HG03378 (cell line): ENCODE data around the gene CYP27B1.

Experiments used
- ATAC-seq: cut with Tn5 transposase; IDR thresholded peaks from one replicate; pipeline ENCODE4 v1.9.1; 2021; ENCODE audit warnings: mild to moderate bottlenecking, moderate library complexity; ENCODE audit not compliant: unreplicated experiment

Gene CYP27B1

GRCh38 chr12:57736741-57737466 is 30.0 kb downstream of the CYP27B1 start:
- no peak for ATAC-seq

DNA sequence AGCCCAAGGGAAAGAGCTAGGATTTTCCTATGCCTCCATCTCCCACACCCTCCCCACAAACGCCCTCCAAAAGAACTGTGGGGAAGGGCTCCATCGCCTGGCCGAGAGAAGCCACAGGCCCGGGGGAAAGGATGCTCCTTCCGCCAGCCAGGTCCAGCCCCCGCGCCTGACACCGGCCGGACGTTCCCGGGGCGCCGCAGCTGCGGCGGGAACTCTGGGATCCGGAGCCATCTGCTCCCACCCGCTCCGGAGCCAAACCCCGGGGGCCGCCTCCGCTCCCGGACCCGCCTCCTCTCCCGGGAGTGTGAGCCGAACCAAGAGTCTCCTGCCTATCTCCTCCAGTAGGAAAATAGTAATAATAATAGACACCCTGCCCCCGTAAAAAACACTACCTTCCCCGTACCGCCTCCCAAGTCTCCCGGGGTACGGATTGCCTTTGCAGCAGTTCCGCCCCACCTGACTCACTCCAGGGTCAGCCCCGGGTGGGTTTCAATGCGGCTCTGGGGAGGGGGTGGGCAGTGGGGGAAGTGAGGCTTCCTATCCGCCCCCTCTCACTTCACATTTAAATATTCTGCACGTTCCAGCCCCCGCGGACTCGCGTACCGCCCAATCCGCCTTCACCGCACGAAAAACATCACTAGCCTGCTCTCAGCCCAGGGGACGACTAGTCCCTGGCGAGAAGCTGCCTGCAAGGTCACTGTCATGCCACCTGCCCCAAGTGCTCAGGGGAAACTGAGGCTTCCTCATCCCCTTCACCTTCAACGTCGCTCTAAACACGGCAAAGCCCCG is 30.7 kb downstream of the CYP27B1 start:
- no peak for ATAC-seq

- ATAC-seq = no peak
Observed at GRCh38 chr12:57735198-57735855, 31.6 kb downstream of the CYP27B1 start.

GRCh38 chr12:57734591-57734990 is 32.3 kb downstream of the CYP27B1 start:
- ATAC-seq = no peak

DNA sequence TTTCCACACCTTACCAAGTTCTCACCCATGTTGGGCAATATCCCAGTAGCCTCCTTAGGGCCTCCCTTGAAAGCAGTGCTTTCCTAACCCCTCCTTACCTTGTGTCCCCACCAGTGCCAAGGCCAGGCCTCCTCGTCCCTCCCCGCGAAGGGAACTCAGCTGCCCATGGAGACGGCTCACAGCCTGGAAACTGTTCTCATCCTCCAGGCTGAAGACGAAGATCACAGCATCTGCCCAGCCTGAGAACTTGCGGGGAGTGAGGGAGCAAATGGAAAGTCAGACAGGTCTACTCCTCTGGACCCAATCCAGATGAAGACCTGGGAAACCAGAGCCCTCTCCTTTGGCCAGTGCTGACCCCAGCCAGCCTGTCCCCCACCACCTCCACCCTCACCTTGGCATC is 33.0 kb downstream of the CYP27B1 start:
- no peak for ATAC-seq

DNA sequence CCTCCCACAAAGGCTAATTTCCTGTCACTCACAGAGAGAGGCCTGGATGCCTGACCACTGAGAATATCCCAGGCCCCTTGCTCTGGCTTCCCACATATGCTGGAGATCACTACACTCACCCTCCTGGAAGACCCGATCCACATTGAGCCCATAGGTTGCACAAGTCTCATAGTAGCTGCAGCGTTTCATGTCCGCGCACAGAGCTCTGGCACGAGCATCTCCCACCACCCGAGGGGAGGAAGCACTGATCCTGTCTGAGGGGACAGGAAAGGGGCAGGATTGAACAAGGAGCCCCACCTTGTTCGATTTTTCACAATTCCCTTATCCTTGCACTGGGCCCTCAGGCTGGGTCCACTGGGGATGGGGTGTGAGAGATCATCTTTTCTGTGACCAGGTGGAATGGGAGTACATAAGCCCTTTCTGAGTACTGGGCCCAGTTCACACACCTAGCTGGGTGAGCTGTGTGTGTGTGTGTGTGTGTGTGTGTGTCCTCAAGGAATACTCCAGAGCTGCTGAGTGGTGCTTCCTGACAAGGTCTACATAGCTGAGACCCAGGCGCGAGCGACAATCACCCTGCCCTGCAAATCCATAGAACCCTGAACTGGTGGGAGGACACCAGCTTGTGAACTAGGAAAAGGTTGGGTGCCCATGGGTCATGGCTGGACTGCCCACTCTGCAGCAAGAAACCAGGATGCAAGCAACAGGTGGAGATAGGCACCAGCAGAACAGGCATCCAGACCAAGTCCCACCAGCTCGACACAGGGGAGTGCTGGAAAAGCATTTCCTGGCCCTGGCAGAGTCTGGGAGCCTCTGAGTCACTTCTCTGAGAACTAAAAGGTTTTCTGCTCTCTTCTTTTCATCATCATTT is 33.9 kb downstream of the CYP27B1 start:
- no peak for ATAC-seq

DNA sequence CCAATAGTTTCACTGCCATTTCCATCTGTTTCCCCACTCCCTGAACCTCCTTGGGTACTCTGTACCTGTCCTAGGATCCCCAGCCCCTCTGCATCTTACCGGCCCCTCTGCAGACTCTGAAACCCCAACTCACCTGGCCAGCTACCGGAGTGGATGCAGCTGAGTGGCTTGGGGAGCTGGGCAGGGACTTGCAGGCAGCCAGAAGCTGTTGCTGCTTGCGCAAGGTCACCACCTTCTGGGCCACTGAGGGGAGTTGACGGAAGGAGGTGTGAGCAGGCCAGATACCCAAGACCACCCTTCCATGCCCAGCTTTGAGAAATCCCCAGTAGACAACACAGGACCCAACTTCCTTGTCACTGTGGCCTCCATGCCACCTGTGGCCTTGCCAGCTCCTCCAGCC is 34.6 kb downstream of the CYP27B1 start:
- no peak for ATAC-seq

- no peak for ATAC-seq
Observed at GRCh38 chr12:57731411-57732080, 35.3 kb downstream of the CYP27B1 start.

GRCh38 chr12:57730336-57731067 is 36.4 kb downstream of the CYP27B1 start:
- ATAC-seq = no peak

- no peak for ATAC-seq
Observed at GRCh38 chr12:57729321-57729844, 37.5 kb downstream of the CYP27B1 start.

DNA sequence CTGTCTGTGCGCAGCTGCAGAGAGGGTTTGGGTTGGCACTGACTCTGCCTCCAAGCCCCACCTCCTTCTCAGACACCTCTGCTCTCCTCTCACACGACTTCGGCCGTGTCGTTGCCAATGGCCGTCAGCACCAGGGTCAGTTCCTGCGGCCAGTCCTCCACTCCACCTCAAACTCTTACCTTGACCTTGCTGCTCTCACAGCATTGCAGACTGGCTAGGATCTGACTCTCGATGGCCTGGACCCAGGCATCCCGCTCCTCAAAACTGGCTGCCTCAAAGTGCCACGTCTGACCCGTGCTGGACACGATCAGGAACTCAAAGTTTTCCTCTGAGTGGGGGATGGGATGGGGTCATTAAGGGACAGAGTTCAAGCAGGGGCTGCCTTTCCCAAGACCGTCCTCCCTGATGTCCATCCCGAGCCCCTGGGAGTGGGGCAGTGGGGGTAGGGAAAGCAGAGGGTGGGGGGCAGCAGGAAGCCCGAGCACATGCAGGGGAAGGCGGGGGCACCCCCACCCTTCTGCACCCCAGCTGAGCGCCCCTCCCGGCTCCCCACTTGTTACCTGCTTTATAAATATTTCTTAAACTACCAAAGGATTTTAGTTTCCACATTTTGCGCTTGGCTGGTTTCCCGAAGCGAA is 39.0 kb downstream of the CYP27B1 start:
- ATAC-seq = no peak

DNA sequence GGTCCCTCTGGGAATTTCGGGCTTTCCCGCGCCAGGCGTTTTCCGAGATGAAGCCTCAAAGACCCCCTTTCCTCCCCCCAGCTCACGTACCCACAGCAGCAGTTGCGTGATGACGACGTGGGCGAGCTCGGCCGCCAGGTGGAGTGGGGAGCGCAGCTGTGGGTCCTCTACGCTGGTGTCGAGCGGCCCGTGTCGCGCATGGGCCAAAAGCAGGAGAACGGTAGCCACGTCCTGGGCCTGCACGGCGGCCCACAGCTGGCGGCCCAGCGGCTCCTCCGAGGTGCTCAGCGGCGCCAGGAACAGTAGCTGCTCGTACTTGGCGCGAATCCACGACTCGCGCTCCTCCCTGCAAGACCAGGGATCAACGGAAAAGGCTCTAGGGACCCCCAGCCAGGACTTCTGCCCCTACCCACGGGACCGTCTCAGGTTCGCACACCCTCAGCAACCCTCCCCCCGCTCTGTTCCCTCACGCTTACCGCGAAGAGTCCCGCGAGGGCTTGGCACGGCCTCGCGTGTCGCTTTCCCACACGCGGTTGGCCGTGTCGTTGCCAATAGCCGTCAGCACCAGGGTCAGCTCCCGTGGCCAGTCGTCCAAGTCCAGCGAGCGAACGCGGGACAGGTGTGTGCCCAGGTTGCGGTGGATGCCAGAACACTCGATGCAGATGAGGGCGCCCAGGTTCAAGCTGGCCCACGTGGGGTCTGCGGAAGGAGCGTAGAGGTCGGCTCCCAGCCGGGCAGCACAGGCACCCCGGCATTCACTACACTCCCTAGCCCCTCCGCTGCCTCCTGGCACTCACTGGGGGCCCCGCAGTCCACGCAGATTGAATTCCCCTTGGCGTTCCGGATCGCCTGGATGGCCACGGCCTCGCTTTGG is 39.8 kb downstream of the CYP27B1 start:
- no peak for ATAC-seq

- no peak for ATAC-seq
Observed at GRCh38 chr12:57726151-57726883, 40.6 kb downstream of the CYP27B1 start.

DNA sequence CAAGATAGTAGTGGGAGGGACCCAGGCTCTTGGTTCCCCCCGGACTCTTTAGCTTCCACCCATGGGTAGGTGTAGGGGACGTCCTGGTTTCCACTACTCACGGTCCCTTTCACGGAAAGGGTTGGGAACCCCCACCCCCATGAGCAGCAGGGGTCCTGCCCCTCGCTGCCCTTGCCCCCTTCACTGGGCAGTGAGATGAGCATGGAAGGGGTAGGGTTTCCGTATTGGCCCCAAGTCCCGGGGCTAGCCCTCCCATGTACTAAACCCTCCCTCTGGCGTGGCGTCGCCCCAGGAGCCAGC is 41.1 kb downstream of the CYP27B1 start:
- no peak for ATAC-seq

DNA sequence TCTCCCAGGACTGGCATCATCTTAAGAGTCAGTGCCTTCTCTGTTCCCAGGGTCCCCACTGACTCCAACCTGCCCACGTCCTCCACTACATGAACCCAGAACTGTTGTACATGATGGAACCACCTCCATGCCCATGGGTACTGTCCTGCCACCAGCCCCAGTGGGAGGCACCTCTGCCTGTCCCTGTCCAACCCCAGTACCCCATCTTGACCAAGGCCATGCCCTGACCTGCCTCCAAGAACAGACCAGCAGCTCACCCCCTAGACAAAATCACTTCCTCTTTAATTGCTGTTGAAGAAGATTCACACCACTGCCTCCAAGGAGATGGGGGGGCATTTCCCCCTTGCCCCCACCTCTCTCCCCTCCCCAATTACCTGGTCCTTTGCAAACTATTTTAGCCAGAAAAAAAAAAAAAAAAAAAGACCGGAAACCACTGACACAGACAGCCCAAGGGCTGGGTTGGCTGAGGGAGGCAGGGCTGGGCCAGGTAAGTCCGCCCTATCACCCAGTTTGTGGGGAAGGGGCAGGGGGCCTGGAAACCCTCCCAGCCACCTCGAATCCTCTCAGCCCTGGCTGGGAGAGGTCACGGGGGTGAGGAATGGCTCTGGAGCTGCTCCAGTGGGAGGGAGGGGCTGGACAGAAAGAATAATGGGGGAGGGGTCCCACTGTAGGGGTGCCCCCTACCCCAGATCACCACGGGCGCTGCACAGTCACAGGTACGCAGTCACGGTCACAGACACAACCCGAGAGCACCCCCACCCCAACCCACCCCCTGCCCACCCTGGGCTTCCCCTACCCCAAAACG is 41.7 kb downstream of the CYP27B1 start:
- no peak for ATAC-seq

DNA sequence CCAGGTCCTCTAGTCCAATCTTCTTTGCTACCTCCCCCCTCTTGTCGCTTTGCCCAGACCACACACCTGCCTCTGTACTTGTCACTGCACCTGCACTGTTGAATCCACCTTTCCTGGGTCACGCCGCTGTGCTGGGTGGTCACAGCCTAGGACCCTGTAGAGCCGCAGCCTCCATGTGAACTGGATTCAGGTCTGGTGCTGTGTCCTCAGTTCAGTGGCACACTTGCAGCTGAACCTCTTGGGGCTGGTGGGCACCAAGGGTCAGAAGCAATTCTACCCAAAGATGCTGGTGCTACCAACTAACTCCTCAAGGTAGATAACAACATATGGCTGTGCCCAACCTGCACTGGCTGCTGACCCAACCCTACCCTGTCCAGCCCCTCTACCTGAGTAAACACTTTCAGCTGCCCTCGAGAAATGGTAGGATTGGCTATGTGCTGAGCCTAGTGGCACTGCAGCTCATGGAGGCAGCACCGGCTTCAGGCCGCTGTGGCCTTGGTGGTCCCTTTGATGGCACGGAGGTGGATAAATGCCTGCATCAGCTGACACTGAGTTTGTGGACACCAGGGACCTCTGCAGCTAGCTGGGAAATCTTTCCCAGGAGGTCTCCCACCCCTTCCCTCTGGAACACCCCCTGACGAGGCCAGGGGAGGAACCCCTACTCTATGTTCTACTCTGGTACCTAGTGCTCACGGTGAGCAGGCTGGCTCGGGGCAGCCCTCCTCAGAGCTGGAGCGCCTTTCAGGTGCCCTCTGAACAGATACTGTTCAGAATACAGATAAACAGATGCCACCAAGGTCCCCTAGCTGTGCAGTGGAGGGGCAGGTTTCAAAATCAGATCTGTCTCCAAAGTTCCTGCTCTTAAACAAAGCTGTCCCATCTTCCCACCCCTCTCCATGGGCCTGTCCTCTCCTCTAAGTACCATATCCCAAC is 42.6 kb downstream of the CYP27B1 start:
- ATAC-seq = no peak
